Globus pallidus (tissue), 1 donor: ENCODE results near the gene GNG7.
"Not testable (repeated sequence)": the region's sequence is repeated elsewhere in the genome, so short reads cannot be mapped to it uniquely, and the experiment has no call there.

Source experiments
- DNase-seq: peaks from one replicate; pipeline ENCODE4 v3.0.0-alpha.2; 2015; ENCODE audit warnings: low spot score

GNG7 gene

GRCh38 chr19:2463694-2464093 is 238.8 kb downstream of the GNG7 start:
- not testable (repeated sequence) for DNase-seq

- peak; percentile 65 for DNase-seq
These were observed 239.7 kb downstream of the GNG7 start for GRCh38 chr19:2462635-2463421.

- no peak for DNase-seq
These were observed 240.5 kb downstream of the GNG7 start for GRCh38 chr19:2461751-2462634.
